DMS 273 treated with DMSO at 0.1 percent for 48 hours (cell line): ENCODE measurements around the gene LINGO1.

Experiments used
- DNase-seq: peaks from one replicate; lab custom pipeline; 2025; lab: John Stamatoyannopoulos, UW

Gene LINGO1

GRCh38 chr15:77572186-77572585, 60.5 kb downstream of the LINGO1 start:
- DNase-seq, result no peak

GRCh38 chr15:77571741-77572140, 61.0 kb downstream of the LINGO1 start:
- no peak for DNase-seq

- DNase-seq, result no peak
Measured at GRCh38 chr15:77571181-77571580, 61.5 kb downstream of the LINGO1 start.

GRCh38 chr15:77569729-77570125, 63.0 kb downstream of the LINGO1 start:
- no peak for DNase-seq

GRCh38 chr15:77568973-77569728, 63.6 kb downstream of the LINGO1 start:
- DNase-seq, result no peak

- no peak for DNase-seq
Measured at GRCh38 chr15:77568014-77568972, 64.4 kb downstream of the LINGO1 start.

GRCh38 chr15:77567202-77567601, 65.5 kb downstream of the LINGO1 start:
- DNase-seq, result no peak

GRCh38 chr15:77566092-77566491, 66.6 kb downstream of the LINGO1 start:
- DNase-seq, result no peak

- no peak for DNase-seq
Measured at GRCh38 chr15:77565378-77565915, 67.3 kb downstream of the LINGO1 start.

- no peak for DNase-seq
Measured at GRCh38 chr15:77564938-77565337, 67.8 kb downstream of the LINGO1 start.

GRCh38 chr15:77564341-77564740, 68.4 kb downstream of the LINGO1 start:
- no peak for DNase-seq

- DNase-seq, result no peak
Measured at GRCh38 chr15:77563623-77564156, 69.0 kb downstream of the LINGO1 start.
